Brain microvascular endothelial cell (primary cell): Measurements from ENCODE around the gene ADM5.

ENCODE experiments used
- DNase-seq: peaks from one replicate; pipeline ENCODE4 v3.0.0-alpha.2; 2020
- H3K27ac ChIP-seq: fragments of 250-450 bp; sonication (Bioruptor Pico); 2 replicates; pipeline ENCODE4 v1.5.1; 2020; ENCODE audit warnings: mild to moderate bottlenecking, moderate library complexity
- H3K27me3 ChIP-seq: fragments of 250-450 bp; sonication (Bioruptor Pico); replicated peaks from 2 replicates; pipeline ENCODE4 v1.5.1; 2020; ENCODE audit warnings: mild to moderate bottlenecking
- H3K36me3 ChIP-seq: fragments of 250-450 bp; sonication (Bioruptor Pico); replicated peaks from 2 replicates; pipeline ENCODE4 v1.5.1; 2020; ENCODE audit warnings: mild to moderate bottlenecking
- H3K4me3 ChIP-seq: 2 replicates; pipeline ENCODE4 v1.5.1; 2011; ENCODE audit warnings: low read depth, mild to moderate bottlenecking, control low read depth, low read length, moderate library complexity
- in situ Hi-C: cut with HindIII; loops from 2 replicates; pipeline ENCODE4 v1.10.0; 2017; ENCODE audit warnings: low sequenced_read_pairs, low pct_ligation_motif_present
- TF ChIP-seq, protein P1 (sequence below): IDR thresholded peaks from 2 replicates; pipeline ENCODE4 v1.5.1; 2011; ENCODE audit warnings: low read depth, mild to moderate bottlenecking, moderate library complexity, low read length, control low read depth, inconsistent platforms; ENCODE audit errors: missing control alignments

ADM5 gene

DNA sequence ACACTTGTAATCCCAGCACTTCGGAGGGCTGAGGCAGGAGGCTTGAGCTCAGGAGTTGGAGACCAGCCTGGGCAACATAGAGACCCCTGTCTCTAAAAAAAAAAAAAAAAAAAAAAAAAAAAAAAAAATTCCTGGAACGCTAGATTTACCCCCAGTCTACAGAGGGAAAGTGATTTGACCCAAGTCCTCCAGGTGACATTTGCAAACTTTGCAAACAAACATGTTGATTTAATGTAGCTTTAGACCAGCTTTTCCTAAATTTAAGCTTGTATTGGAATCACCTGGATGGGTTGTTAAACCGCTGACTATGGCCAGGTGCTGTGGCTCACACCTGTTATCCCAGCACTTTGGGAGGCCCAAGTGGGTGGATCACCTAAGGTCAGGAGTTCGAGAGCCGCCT is 10.0 kb downstream of the ADM5 start:
- in situ Hi-C loops, result no loop called here
- DNase-seq, result no peak
- Histone ChIP-seq H3K4me3 (no peak overlapping the region), H3K27me3 (no peaks in the 10 kb centered on the region), H3K27ac (no peak overlapping the region), H3K36me3 (no peaks in the 10 kb centered on the region)
- TF ChIP-seq, protein P1, sequence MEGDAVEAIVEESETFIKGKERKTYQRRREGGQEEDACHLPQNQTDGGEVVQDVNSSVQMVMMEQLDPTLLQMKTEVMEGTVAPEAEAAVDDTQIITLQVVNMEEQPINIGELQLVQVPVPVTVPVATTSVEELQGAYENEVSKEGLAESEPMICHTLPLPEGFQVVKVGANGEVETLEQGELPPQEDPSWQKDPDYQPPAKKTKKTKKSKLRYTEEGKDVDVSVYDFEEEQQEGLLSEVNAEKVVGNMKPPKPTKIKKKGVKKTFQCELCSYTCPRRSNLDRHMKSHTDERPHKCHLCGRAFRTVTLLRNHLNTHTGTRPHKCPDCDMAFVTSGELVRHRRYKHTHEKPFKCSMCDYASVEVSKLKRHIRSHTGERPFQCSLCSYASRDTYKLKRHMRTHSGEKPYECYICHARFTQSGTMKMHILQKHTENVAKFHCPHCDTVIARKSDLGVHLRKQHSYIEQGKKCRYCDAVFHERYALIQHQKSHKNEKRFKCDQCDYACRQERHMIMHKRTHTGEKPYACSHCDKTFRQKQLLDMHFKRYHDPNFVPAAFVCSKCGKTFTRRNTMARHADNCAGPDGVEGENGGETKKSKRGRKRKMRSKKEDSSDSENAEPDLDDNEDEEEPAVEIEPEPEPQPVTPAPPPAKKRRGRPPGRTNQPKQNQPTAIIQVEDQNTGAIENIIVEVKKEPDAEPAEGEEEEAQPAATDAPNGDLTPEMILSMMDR, result no peak

DNA sequence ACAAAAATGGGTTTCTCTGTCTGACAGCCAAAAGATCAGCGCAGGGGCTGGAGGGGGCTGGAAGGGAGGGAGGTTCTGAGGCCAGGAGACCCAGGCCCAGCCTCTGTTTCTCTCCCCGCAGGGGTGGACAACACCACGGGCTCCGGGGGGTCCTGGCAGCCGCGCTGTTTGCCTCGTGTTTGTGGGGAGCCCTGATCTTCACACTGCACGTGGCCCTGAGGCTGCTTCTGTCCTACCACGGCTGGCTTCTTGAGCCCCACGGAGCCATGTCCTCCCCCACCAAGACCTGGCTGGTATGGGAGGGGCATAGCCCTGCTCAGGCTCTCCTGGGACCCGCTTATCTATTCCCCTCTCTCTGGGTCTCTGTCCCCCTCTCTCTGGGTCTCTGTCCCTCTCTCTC is 11.2 kb downstream of the ADM5 start:
- in situ Hi-C loops, result no loop called here
- Histone ChIP-seq H3K4me3 (no peak overlapping the region), H3K36me3 (no peaks in the 10 kb centered on the region), H3K27me3 (no peaks in the 10 kb centered on the region), H3K27ac (no peak overlapping the region)
- TF ChIP-seq, protein P1, result no peak
- DNase-seq, result no peak

DNA sequence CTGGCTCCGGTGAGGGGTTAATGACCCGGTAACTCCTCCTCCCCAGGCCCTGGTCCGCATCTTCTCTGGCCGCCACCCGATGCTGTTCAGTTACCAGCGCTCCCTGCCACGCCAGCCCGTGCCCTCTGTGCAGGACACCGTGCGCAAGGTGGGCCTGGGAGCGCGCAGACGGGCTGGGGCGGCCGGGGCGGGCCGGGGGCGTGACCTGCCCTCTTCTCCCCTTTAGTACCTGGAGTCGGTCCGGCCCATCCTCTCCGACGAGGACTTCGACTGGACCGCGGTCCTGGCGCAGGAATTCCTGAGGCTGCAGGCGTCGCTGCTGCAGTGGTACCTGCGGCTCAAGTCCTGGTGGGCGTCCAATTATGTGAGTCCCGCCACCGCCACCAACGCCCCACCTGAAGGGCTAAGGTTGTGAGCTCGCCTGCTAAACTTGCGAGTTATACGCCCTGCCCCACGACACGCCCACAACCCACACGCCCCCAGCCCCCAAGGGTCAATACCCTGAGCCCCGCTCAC is 11.9 kb downstream of the ADM5 start:
- Histone ChIP-seq H3K36me3 (no peaks in the 10 kb centered on the region), H3K4me3 (no peak overlapping the region), H3K27ac (no peak overlapping the region), H3K27me3 (no peaks in the 10 kb centered on the region)
- TF ChIP-seq, protein P1, result no peak
- in situ Hi-C loops, result no loop called here
- no peak for DNase-seq

DNA sequence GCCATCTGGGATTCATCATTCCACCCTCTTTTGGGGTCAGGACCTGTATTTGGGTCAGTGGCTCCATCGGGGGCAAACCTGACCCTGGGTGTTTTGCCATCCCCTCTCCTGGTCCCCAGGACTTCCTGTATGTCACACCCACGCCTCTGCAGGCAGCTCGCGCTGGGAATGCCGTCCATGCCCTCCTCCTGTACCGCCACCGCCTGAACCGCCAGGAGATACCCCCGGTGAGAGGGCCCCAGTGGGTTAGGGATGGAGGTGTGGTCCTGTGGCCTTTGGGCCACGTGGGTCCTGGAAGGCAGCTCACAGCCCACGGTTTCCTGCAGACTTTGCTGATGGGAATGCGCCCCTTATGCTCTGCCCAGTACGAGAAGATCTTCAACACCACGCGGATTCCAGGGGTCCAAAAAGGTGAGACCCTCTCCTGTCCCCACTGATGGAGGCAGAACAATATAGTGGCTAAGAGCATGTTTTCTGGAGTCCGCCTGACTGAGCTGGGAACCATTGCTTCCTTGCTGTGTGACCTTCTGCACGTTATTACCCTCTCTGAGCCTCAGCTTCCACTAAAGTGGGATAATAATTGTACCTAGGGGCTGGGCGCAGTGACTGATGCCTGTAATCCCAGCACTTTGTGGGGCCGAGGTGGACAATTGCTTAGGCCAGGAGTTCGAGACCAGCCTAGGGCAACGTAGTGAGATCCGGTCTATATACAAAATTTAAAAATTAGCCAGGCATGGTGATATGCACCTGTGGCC is 15.7 kb downstream of the ADM5 start:
- no peak for DNase-seq
- H3K4me3 ChIP-seq, result no peak overlapping the region
- H3K27me3 ChIP-seq, result no peaks in the 10 kb centered on the region
- TF ChIP-seq, protein P1, result no peak
- in situ Hi-C loops, result no loop called here
- no peak overlapping the region for H3K27ac ChIP-seq
- no peaks in the 10 kb centered on the region for H3K36me3 ChIP-seq

DNA sequence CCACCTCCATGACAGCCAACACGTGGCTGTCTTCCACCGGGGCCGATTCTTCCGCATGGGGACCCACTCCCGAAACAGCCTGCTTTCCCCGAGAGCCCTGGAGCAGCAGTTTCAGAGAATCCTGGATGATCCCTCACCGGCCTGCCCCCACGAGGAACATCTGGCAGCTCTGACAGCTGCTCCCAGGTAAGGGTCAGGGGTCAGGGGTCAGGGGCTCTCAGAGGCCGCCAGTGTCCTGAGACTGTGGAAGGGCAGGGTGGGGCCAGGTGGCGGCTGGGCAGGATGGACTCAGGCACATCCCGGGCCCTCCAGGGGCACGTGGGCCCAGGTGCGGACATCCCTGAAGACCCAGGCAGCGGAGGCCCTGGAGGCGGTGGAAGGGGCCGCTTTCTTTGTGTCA is 16.5 kb downstream of the ADM5 start:
- no peak overlapping the region for H3K27ac ChIP-seq
- TF ChIP-seq, protein P1, result no peak
- in situ Hi-C loops, result no loop called here

DNA sequence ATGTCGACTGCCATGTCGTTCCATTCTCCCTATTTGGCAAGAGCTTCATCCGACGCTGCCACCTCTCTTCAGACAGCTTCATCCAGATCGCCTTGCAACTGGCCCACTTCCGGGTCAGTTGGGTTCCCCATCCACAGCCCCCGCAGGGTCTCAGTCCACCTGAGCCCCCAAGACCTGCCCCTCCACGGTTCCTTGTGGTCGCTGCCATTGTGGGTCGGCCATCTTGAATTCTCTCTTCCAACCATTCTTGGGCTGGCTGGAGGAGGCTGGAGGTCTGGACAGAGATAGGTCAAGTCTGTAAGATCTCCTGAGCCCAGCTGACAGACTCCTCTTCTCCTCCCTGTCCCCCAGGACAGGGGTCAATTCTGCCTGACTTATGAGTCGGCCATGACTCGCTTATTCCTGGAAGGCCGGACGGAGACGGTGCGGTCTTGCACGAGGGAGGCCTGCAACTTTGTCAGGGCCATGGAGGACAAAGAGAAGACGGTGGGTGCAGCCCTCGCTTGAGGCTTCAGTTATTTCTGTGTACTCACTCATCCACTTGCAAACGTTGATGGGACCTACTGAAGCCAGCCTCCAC is 21.1 kb downstream of the ADM5 start:
- no peaks in the 10 kb centered on the region for H3K27me3 ChIP-seq
- no peak for DNase-seq
- TF ChIP-seq, protein P1, result no peak
- no peak overlapping the region for H3K4me3 ChIP-seq
- in situ Hi-C loops, result no loop called here
- H3K36me3 ChIP-seq, result no peaks in the 10 kb centered on the region
- H3K27ac ChIP-seq, result no peak overlapping the region

More for the DNA sequence above, 16.5 kb downstream of the ADM5 start:
- DNase-seq, result no peak
- Histone ChIP-seq H3K4me3 (no peak overlapping the region), H3K27me3 (no peaks in the 10 kb centered on the region), H3K36me3 (no peaks in the 10 kb centered on the region)
